GM12874 (cell line): Measurements from ENCODE around the gene ZBTB8A.

Experiments used
- CTCF ChIP-seq: IDR thresholded peaks from 2 replicates; pipeline ENCODE4 v1.5.1; 2011; ENCODE audit warnings: low read depth, mild to moderate bottlenecking, control low read depth, low read length, moderate library complexity; ENCODE audit not compliant: insufficient read depth

The ZBTB8A gene

GRCh38 chr1:32500387-32501209, 38.6 kb upstream of the ZBTB8A start:
- TF ChIP-seq CTCF: no peak

GRCh38 chr1:32501865-32502264, 37.4 kb upstream of the ZBTB8A start:
- no peak for TF ChIP-seq CTCF

GRCh38 chr1:32503153-32503552, 36.1 kb upstream of the ZBTB8A start:
- TF ChIP-seq CTCF: no peak

GRCh38 chr1:32507021-32507420, 32.2 kb upstream of the ZBTB8A start:
- no peak for TF ChIP-seq CTCF

GRCh38 chr1:32508761-32509160, 30.5 kb upstream of the ZBTB8A start:
- no peak for TF ChIP-seq CTCF

GRCh38 chr1:32509939-32510338, 29.3 kb upstream of the ZBTB8A start:
- no peak for TF ChIP-seq CTCF

GRCh38 chr1:32516402-32516801, 22.8 kb upstream of the ZBTB8A start:
- TF ChIP-seq CTCF: no peak
